Measurements from ENCODE around the gene PFKFB1.
A peak's percentile ranks its signal among the peaks of the same experiment; 100 is the strongest.

Gene PFKFB1

DNA sequence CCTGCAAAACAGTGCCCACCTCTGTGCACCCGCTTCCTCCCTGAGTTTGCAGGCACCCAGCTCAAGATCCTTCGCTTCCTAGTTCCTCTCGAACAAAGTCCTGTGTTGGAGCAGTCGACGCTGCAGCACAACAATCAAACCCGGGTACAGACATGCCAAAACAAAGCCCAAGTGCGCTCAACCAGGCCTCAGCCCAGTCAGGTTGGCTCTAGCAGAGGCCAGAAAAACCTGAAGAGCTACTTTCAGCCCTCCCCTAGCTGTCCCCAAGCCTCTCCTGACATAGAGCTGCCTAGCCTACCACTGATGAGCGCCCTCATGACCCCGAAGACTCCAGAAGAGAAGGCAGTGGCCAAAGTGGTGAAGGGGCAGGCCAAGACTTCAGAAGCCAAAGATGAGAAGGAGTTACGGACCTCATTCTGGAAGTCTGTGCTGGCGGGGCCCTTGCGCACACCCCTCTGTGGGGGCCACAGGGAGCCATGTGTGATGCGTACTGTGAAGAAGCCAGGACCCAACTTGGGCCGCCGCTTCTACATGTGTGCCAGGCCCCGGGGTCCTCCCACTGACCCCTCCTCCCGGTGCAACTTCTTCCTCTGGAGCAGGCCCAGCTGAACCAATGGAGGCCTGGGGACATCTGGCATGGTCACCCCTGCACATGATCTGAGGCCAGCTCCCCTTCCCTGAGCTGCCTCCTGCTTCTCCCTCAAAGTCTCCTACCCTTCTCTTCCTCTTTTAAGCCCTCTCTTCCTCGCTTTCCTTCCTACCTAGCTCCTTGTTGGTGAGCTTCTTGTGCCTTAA is 13.0 kb upstream of the PFKFB1 start:
- no peak overlapping the region for H3K4me3 ChIP-seq (ENCODE audit: low read depth, low read length)
- TF ChIP-seq, protein P1, sequence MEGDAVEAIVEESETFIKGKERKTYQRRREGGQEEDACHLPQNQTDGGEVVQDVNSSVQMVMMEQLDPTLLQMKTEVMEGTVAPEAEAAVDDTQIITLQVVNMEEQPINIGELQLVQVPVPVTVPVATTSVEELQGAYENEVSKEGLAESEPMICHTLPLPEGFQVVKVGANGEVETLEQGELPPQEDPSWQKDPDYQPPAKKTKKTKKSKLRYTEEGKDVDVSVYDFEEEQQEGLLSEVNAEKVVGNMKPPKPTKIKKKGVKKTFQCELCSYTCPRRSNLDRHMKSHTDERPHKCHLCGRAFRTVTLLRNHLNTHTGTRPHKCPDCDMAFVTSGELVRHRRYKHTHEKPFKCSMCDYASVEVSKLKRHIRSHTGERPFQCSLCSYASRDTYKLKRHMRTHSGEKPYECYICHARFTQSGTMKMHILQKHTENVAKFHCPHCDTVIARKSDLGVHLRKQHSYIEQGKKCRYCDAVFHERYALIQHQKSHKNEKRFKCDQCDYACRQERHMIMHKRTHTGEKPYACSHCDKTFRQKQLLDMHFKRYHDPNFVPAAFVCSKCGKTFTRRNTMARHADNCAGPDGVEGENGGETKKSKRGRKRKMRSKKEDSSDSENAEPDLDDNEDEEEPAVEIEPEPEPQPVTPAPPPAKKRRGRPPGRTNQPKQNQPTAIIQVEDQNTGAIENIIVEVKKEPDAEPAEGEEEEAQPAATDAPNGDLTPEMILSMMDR (IDR thresholded peaks at IDR 0.05; ENCODE audit: low read depth, low read length) = no peak

DNA sequence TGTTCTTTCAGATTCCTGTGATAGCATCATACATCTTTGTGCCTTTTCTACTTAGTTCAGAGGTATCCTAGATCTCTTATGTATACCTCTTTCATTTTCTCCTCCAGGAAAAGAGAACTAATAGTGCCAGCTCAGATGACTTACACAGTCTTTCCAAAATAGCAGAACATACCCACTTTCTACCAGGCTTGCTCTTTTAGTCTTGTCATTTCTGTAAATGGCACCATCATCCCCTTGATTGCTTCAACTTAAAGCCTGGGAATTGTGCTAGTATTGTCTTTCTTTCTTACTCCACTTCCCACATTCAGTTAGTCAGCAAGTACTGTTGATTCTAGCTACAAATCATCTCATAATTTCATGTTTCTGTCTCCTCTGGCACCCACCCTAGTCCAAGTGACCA is 11.3 kb upstream of the PFKFB1 start:
- TF ChIP-seq, protein P1 (IDR thresholded peaks at IDR 0.05; ENCODE audit: low read depth, low read length) = no peak
- no peak overlapping the region for H3K4me3 ChIP-seq (ENCODE audit: low read depth, low read length)

DNA sequence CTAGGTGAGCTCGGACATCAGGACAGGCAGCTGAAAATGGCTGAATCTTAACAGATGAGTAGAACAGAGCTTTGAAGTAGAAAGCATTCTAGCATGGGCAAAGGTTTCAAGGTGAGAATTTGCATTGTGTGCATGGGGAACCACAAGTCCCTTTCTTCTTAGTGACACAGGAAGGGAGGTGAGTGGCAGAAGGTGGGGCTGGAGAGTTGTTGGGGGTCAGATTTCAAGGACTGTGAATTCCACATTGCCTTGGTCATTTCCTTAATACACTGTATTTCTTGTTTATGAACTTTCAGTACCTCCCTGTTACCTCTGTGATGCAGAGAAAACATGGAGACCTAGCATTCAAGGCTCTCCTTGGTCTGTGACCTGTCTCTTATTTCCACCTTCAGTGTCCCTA is 10.2 kb upstream of the PFKFB1 start:
- no peak overlapping the region for H3K4me3 ChIP-seq (ENCODE audit: low read depth, low read length)
- TF ChIP-seq, protein P1 (IDR thresholded peaks at IDR 0.05; ENCODE audit: low read depth, low read length) = no peak

DNA sequence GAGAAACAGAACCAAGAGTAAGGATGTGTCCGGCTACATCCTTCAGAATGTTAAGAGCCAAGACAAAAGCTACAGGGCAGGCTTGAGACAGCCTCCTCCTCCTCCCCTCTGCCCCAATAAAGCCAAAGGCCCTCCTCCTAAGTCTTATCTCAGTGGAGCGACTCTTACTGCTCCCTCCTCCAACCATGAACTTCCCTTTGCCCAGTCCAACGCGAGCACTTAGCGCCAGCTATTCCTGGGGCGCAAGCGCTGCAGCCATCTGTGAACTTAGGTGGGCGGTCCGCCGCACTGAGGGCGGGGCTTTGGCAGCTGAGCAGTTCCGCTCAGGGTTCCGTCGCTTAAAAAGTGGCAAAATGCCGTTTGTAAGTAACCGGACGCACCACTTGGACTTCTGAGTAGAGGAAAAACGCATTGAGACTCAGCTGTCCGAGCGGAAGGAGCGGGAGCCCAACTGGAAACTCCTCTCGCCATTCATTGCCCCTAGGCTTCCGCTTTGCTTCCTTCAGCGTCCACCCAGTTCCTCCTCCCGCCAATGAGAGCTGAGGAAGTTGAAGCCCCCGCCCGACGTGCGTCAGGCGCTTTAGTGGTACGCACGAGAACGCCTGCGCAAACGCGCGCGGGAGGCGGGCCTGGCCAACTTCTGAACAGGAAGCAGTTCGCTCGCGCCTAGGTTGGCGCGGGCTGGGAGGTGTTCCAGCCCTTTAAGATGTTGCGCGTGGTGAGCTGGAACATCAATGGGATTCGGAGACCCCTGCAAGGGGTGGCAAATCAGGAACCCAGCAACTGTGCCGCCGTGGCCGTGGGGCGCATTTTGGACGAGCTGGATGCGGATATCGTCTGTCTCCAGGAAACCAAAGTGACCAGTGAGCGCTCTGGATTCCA is 6.0 kb upstream of the PFKFB1 start, which contains the start of gene APEX2:
Gene APEX2 (plus strand): TSS at position 647 of the 882 bp plus-strand sequence. CDS start 60 bp downstream, at position 707.
- TF ChIP-seq, protein P1 (IDR thresholded peaks at IDR 0.05; ENCODE audit: low read depth, low read length) = no peak
- peak within 1 kb of the TSS; percentile 73 for H3K4me3 ChIP-seq (ENCODE audit: low read depth, low read length)

DNA sequence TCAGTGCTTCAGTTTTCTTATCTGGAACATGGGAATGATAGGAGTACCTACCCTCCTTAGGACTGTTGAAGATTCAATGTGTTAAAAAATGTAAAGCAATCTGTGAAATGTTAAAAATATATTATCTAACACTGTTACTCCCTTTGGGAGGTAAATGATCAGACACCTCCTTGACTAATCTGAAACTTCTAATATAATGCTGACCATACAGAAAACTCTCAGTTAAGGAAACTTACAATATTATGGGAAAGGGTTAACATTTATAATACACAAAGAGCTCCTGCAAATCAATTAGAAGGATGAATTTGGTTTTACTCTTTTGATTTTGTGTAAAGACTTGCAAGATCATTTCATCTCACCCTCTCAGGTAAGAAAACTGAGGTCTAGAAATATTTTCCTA is 1.6 kb upstream of the PFKFB1 start:
- no peak overlapping the region for H3K4me3 ChIP-seq (ENCODE audit: low read depth, low read length)
- TF ChIP-seq, protein P1 (IDR thresholded peaks at IDR 0.05; ENCODE audit: low read depth, low read length) = no peak

DNA sequence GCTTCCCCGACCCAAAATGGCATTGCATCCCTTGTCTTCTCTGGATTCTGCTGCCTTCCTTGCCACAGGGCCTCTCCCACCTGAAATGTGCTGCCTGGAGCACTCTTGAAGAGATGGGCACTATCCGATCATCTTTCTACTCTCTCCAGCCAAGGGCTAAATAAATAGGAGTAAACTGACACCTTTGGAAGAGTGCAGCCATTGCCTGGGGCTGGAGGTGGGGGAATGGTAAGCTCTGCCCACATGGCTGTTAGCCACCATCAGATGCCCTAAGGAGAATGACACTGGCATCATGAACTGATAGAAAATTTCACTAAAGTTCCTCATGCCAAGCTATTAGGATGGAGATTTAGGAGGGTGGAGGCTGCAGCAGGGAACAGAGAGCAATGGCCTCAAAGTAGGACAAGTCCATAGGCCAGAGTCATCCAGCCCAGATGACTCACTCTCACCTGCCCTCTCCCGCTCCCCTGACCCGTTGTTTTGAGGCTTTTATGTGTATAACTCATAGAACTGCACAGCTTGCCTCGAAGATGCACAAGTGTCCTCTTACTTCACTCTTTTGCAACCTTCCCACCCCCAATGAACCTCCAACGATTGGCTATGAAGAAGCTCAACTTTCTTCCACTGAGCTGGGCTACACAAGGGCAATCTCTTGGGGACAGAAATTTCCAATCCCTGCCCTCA is 822 bp upstream of the PFKFB1 start:
- TF ChIP-seq, protein P1 (IDR thresholded peaks at IDR 0.05; ENCODE audit: low read depth, low read length) = no peak
- no peak overlapping the region for H3K4me3 ChIP-seq (ENCODE audit: low read depth, low read length)
